CD14-positive monocyte (primary cell): ENCODE measurements around the gene PAIP2. TPM values are rescaled to one million over a fixed set of nuclear protein-coding genes. Genes with fewer than 3 reads are reported as not detected.
A peak's percentile ranks its signal among the peaks of the same experiment; 100 is the strongest.

ENCODE experiments used
- DNase-seq, 3 donors: peaks; one replicate each; pipeline ENCODE4 v3.0.0-alpha.2; 2011 to 2022
- H2AFZ ChIP-seq: 2 replicates; pipeline ENCODE4 v1.6.0; 2012; ENCODE audit warnings: mild to moderate bottlenecking, low read depth, low read length, inconsistent platforms; ENCODE audit not compliant: insufficient read depth, poor library complexity, severe bottlenecking
- H3K27ac ChIP-seq, 2 donors: 1 replicate in 1 of 2; 2 replicates in 1 of 2; pipeline ENCODE4 v1.5.1; 2012 to 2013; ENCODE audit warnings: low read length in 2 of 2, control low read depth in 1 of 2, inconsistent platforms in 1 of 2, low read depth in 1 of 2, mild to moderate bottlenecking in 1 of 2
- H3K27me3 ChIP-seq, 2 donors: one replicate each; pipeline versions ENCODE4 v1.6.0 to v1.6.1; 2011 to 2013; ENCODE audit warnings: low read length in 2 of 2; ENCODE audit not compliant: control insufficient read depth in 2 of 2, insufficient read depth in 2 of 2
- H3K36me3 ChIP-seq, 2 donors: replicated peaks in 1 of 2; 1 replicate in 1 of 2; 2 replicates in 1 of 2; pipeline versions ENCODE4 v1.5.1 to v1.6.1; 2012 to 2013; ENCODE audit warnings: low read length in 2 of 2, control low read depth in 1 of 2, inconsistent platforms in 1 of 2, mild to moderate bottlenecking in 1 of 2; ENCODE audit not compliant: insufficient read depth in 2 of 2, control insufficient read depth in 1 of 2
- H3K4me1 ChIP-seq, 2 donors: 1 replicate in 1 of 2; 2 replicates in 1 of 2; pipeline versions ENCODE4 v1.5.1 to v1.6.1; 2012 to 2013; ENCODE audit warnings: low read length in 2 of 2, control low read depth in 1 of 2, inconsistent platforms in 1 of 2, mild to moderate bottlenecking in 1 of 2, moderate library complexity in 1 of 2; ENCODE audit not compliant: insufficient read depth in 2 of 2, control insufficient read depth in 1 of 2
- H3K4me2 ChIP-seq: replicated peaks from 2 replicates; pipeline ENCODE3; 2012; ENCODE audit warnings: low read length, moderate library complexity, mild to moderate bottlenecking; ENCODE audit not compliant: poor library complexity, severe bottlenecking; ENCODE audit errors: extremely low read depth
- H3K4me3 ChIP-seq, 3 experiments: fragments of 200-600 bp in 1 of 3; sonication (generic) in 1 of 3; replicated peaks in 1 of 3; 1 replicate in 2 of 3; 2 replicates in 1 of 3; pipeline ENCODE4 v1.5.1; 2011 to 2013; ENCODE audit warnings: low read length in 3 of 3, mild to moderate bottlenecking in 3 of 3, control low read depth in 2 of 3, low read depth in 2 of 3, inconsistent platforms in 1 of 3, moderate library complexity in 1 of 3
- H3K79me2 ChIP-seq: 2 replicates; pipeline ENCODE4 v1.6.0; 2012; ENCODE audit warnings: mild to moderate bottlenecking, control low read depth, inconsistent platforms, low read length, moderate library complexity; ENCODE audit not compliant: insufficient read depth
- H3K9ac ChIP-seq: 2 replicates; pipeline ENCODE4 v1.6.0; 2017; ENCODE audit warnings: low read length, mild to moderate bottlenecking; ENCODE audit not compliant: insufficient read depth, poor library complexity, severe bottlenecking
- H3K9me3 ChIP-seq, 2 donors: replicated peaks in 1 of 2; 1 replicate in 1 of 2; 2 replicates in 1 of 2; pipeline versions ENCODE4 v1.5.1 to v1.6.1; 2012 to 2013; ENCODE audit warnings: low read length in 2 of 2, control low read depth in 1 of 2; ENCODE audit not compliant: control insufficient read depth in 1 of 2, insufficient read depth in 1 of 2
- H4K20me1 ChIP-seq: 2 replicates; pipeline ENCODE4 v1.6.0; 2012; ENCODE audit warnings: mild to moderate bottlenecking, low read length, control low read depth, moderate library complexity; ENCODE audit not compliant: insufficient read depth
- H3K27ac Mint-ChIP-seq, 7 donors: one replicate each; pipeline ENCODE4 v1.8.0; 2020; ENCODE audit warnings: mild to moderate bottlenecking in 7 of 7, mixed read lengths in 7 of 7, moderate library complexity in 6 of 7, inconsistent platforms in 2 of 7
- H3K27me3 Mint-ChIP-seq, 3 donors: one replicate each; pipeline ENCODE4 v1.8.0; 2021 to 2022; ENCODE audit warnings: low read depth in 3 of 3, mild to moderate bottlenecking in 3 of 3, mixed read lengths in 3 of 3, moderate library complexity in 3 of 3, inconsistent platforms in 1 of 3
- H3K36me3 Mint-ChIP-seq, 2 donors: one replicate each; pipeline ENCODE4 v1.8.0; 2020; ENCODE audit warnings: mixed read lengths in 2 of 2, inconsistent platforms in 1 of 2, mild to moderate bottlenecking in 1 of 2
- H3K4me1 Mint-ChIP-seq: one replicate; pipeline ENCODE4 v1.8.0; 2020; ENCODE audit warnings: mild to moderate bottlenecking, mixed read lengths
- H3K4me3 Mint-ChIP-seq, 2 donors: one replicate each; pipeline ENCODE4 v1.8.0; 2020; ENCODE audit warnings: mild to moderate bottlenecking in 2 of 2, mixed read lengths in 2 of 2, moderate library complexity in 1 of 2
- H3K9me3 Mint-ChIP-seq, 7 donors: one replicate each; pipeline ENCODE4 v1.8.0; 2020 to 2022; ENCODE audit warnings: mixed read lengths in 7 of 7, mild to moderate bottlenecking in 6 of 7, moderate library complexity in 6 of 7, inconsistent platforms in 2 of 7
- WGBS: methylation state at CpG from one replicate; pipeline ENCODE4 v1.1.5; 2013; ENCODE audit warnings: missing lambda C conversion rate; ENCODE audit not compliant: insufficient coverage; 5-methylcytosine and 5-hydroxymethylcytosine counted together
- intact Hi-C, 2 donors: fragments of 100-400 bp; cut with micrococcal nuclease; formaldehyde crosslinking; loops; one replicate each; pipeline versions ENCODE4 v1.15.0 to v1.15.1; 2023
- polyA plus RNA-seq, 3 donors: library from polyadenylated mRNA; depleted of rRNA in 1 of 3; unstranded in 2 of 3; stranded (reverse) in 1 of 3; fragments of 300-500 nt in 2 of 3; fragments of >200 nt in 1 of 3; fragmentation: Illumina TruSeq in 2 of 3; gene quantifications; 1 replicate in 2 of 3; 2 replicates in 1 of 3; pipeline ENCODE4 v1.2.3, GENCODE V29; 2012 to 2021
- TF ChIP-seq, protein P1 (sequence below): fragments of 200-600 bp; IDR thresholded peaks from one replicate; pipeline ENCODE4 v1.8.0; 2022; ENCODE audit warnings: antibody characterized with exemption, mild to moderate bottlenecking

PAIP2 gene
- polyA plus RNA-seq, 3 donors = 68.3 to 325 (median 313) TPM

DNA sequence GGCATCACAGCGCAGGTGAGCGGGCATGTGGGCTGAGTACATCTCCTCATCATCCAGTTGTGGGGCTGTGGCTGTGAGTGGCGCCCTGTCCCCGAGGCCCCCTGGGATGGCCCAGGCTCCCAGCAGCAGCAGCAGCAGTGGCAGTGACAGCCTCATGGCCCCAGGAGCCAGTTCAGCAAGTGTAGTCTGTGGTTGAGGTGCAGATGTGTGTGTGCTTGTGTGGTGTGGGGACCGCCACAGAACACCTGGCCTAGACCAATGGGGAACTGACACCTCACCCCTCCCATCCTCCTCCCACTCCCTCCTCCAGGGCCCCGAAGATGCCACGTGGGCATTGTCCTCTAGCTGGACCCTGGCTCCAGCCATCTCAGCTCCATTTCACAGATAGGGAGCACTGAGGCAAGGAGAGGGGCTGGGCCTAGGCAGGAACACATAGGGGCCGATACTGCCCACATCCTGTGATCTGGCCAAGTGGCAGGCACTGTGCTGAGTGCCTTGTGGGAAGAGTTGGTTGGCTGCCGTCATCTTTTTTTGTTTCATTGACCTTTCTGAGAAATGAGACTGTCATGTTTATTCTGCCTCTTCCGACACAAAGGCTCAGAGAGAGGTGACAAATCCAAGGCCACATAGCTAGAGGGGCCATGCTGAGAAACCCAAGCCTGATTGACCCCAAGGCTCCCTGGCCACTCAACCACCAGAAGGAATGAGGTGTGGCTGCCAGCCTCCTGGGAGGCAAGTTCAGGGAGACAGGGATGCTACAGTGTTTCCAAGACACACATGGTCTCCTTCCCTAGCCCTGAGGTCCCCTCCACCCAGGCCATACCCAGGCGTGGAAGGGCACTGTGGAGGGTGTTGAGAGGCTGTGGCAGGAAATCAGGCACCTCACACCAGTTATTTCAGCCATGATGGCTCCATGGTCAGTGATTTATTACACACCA lies 48.3 kb downstream of the PAIP2 start, which contains the start of gene MZB1:
MZB1 (minus strand) TSS at position 213 of the 938 bp plus-strand sequence; CDS start at position 156, 57 bp downstream.
- peaks cover 0 to 9% (median 5%) of the 10 kb centered on the region in 7 donors for H3K9me3 Mint-ChIP-seq
- H2AFZ ChIP-seq = no peak within 1 kb of the TSS
- H4K20me1 ChIP-seq = no peaks in the 10 kb centered on the region
- H3K4me1 Mint-ChIP-seq = peaks cover 52% of the 10 kb centered on the region
- no peak within 1 kb of the TSS for H3K27ac ChIP-seq
- peaks cover 43 to 54% (median 53%) of the 10 kb centered on the region in 3 donors for H3K27me3 Mint-ChIP-seq
- H3K79me2 ChIP-seq = no peaks in the 10 kb centered on the region
- H3K4me3 Mint-ChIP-seq = peak within 1 kb of the TSS in 1 of 2 donors; percentile 24
- no peak for DNase-seq
- H3K9ac ChIP-seq = no peak within 1 kb of the TSS
- peaks cover 40 to 57% of the 10 kb centered on the region in 2 donors for H3K4me1 ChIP-seq
- WGBS = 40% methylated on average over 7 of the region's 11 CpGs
- peaks cover 0 to 5% of the 10 kb centered on the region in 2 donors for H3K9me3 ChIP-seq
- H3K27me3 ChIP-seq = peaks cover 12 to 37% of the 10 kb centered on the region in 2 donors
- H3K4me3 ChIP-seq = no peak within 1 kb of the TSS
- H3K4me2 ChIP-seq = no peak within 1 kb of the TSS
- intact Hi-C loops = no loop called here
- H3K36me3 Mint-ChIP-seq = peaks cover 5% of the 10 kb centered on the region in 2 donors
- H3K27ac Mint-ChIP-seq = peak within 1 kb of the TSS in 3 of 7 donors; percentile 26 to 72 (median 59)
- TF ChIP-seq, protein P1, sequence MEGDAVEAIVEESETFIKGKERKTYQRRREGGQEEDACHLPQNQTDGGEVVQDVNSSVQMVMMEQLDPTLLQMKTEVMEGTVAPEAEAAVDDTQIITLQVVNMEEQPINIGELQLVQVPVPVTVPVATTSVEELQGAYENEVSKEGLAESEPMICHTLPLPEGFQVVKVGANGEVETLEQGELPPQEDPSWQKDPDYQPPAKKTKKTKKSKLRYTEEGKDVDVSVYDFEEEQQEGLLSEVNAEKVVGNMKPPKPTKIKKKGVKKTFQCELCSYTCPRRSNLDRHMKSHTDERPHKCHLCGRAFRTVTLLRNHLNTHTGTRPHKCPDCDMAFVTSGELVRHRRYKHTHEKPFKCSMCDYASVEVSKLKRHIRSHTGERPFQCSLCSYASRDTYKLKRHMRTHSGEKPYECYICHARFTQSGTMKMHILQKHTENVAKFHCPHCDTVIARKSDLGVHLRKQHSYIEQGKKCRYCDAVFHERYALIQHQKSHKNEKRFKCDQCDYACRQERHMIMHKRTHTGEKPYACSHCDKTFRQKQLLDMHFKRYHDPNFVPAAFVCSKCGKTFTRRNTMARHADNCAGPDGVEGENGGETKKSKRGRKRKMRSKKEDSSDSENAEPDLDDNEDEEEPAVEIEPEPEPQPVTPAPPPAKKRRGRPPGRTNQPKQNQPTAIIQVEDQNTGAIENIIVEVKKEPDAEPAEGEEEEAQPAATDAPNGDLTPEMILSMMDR = no peak
- H3K36me3 ChIP-seq = no peaks in the 10 kb centered on the region

DNA sequence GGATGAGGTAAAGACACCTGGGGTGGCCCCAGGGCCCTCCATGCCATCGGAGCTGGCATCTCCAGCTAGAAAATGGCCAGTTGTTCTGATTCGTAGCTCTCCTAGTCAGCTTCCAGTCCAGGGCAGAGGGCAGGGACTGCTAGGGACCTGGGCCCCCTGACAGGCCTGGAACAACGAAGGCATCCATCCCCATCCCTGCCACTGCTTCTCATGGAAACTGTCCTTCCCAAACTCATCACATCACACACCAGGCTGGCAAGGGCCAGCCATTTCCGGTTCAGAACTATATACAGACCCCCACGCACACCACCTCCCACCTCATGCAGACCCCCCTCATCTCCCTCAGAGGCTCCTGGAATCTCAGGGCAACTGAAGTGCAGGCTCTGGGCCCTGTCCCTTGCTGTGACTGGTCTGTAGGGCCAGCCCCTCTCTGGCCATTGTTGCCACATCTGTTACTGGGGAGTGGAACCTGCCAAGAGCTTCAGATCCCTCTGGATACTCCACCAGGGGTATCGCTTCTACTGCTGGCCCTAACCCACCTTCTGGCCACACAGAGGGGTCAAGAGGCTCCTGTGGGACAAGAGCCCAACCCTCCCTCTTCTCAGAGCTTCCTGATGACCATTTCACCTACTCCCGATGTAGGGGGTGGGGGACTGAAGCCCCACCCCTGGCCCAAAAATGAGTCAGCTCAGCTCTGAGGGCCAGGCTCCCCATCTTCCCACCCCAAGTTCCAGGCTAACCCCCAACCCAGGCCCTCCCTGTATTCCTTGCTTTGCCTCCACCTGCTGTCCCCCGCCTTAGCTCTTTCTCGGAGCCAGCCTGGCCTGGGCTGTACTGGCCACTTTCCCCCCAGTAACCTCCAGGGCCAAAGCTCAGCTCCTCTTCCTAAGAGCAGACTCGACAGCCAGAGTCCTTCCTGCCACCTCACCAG lies 49.2 kb downstream of the PAIP2 start:
- peaks cover 42% of the 10 kb centered on the region for H3K4me1 Mint-ChIP-seq
- H3K9me3 Mint-ChIP-seq = peaks cover 0 to 9% (median 5%) of the 10 kb centered on the region in 7 donors

More for the DNA sequence above, 49.2 kb downstream of the PAIP2 start:
- Histone ChIP-seq H3K79me2 (no peaks in the 10 kb centered on the region), H3K27ac (no peak overlapping the region), H3K36me3 (no peaks in the 10 kb centered on the region), H3K9me3 (peaks cover 0 to 5% of the 10 kb centered on the region in 2 donors), H2AFZ (peak overlapping the region; percentile 96), H3K4me1 (peaks cover 30 to 47% of the 10 kb centered on the region in 2 donors), H4K20me1 (no peaks in the 10 kb centered on the region), H3K4me2 (no peak overlapping the region), H3K27me3 (peaks cover 12 to 41% of the 10 kb centered on the region in 2 donors), H3K9ac (no peak overlapping the region), H3K4me3 (no peak overlapping the region)
- Mint-ChIP-seq H3K27me3 (peaks cover 48 to 61% (median 59%) of the 10 kb centered on the region in 3 donors), H3K4me3 (peak overlapping the region; percentile 76 to 92), H3K27ac (peak overlapping the region in 3 of 7 donors; percentile 21 to 72 (median 47)), H3K36me3 (peaks cover 5% of the 10 kb centered on the region in 2 donors)
- DNase-seq = no peak
- TF ChIP-seq, protein P1 = no peak
- intact Hi-C loops = no loop called here
- WGBS = 75% methylated on average over 8 of the region's 10 CpGs
